Left colon (tissue), 2 donors: ENCODE measurements around the gene LRSAM1. TPM values are rescaled to one million over a fixed set of nuclear protein-coding genes. Genes with fewer than 3 reads are reported as not detected.
A peak's percentile ranks its signal among the peaks of the same experiment; 100 is the strongest.

ENCODE experiments used
- ATAC-seq: fragments of 200-7000 bp; cut with Tn5 transposase; one replicate; pipeline ENCODE4 v1.9.1; 2020; ENCODE audit warnings: mild to moderate bottlenecking, moderate library complexity
- DNase-seq, 2 donors: peaks; one replicate each; pipeline ENCODE4 v3.0.0-alpha.2; 2020
- intact Hi-C, 2 donors: fragments of 100-400 bp; cut with DNase I in 1 of 2; cut with micrococcal nuclease in 1 of 2; formaldehyde crosslinking; loops; one replicate each; pipeline versions ENCODE4 v1.11.2 to v1.14.0; 2022; cut with DNase I, micrococcal nuclease
- total RNA-seq, 2 donors: library from RNA; stranded (reverse); fragmentation: NEBNext Ultra II Directional; extraction: Animal tissue kit (Norgen Biotek cat#: 25700); gene quantifications; one replicate each; pipeline ENCODE4 v1.2.1, GENCODE V29; 2021
- donor health status: DM: no; HTN: no; CAD: no.
- donor health status: DM: yes; HTN: yes; CAD: no.

LRSAM1 gene
- total RNA-seq, 2 donors from 2014 or later, result 13.9 to 20.6 TPM

DNA sequence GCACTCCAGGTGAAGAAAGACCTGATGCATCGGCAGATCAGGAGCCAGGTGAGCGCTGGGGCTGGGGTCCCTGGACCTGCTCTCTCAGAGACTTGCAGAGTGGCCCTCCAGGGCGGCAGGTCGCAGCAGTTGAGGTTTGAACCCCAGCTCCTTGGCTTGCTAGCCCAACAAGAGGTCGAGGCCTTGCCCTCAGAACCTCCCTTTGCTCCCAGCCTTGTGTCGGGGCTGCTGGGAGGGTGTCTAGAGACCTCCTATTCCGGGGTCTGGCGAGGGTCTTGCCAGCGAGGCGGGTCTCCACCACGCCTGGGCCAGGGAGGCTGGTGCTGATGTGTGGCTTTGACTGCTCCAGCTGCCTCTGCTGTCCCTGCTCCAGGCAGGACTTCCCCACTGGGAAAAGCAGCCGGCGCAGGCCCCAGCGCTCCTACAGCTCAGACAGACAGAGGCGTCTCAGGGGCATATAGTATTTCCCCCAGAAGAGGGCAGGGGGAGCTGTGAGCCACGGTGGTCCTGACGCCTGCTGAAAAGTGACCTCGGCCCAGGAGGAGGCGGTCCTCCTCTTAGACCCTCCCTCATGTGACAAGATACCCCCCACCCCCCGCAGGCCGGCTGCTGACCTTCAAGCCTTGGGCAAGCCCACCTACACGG is 38.3 kb downstream of the LRSAM1 start:
- ATAC-seq (no peak), DNase-seq (no peak)
- intact Hi-C loops, result no loop called here

DNA sequence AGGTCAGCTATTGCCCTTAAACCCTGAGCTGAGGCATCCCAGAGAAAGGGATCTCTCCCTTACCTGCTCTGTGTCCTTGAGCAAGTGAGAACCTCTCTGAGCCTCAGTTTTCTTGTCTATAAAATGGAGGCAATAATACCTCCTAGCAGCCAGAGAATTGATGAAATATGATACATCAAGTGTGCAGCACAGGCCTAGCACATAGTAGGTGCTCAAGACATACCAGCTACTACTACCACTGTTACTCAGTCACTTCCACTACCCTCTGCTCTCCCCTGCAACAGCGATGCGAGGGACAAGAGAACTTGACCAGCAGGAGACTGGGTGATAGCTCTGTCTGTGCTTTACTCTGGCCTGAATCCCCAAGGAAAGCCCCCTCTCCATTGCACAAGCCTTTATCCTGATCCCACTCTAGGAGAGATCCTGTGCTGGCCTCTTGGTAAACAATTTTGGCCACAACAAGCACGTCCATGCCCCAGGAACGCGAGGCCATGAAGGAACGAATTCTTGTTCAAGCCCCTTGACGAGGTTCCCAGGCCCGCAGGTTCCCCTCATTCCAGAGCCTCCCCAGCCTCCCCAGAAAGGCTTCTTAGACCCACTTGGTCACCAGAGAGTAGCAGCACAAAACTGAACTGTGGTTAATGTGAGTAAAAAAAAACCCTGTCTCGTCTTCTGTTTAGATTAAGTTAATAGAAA is 39.4 kb downstream of the LRSAM1 start:
- DNase-seq, result no peak
- intact Hi-C loops, result no loop called here
- no peak for ATAC-seq

DNA sequence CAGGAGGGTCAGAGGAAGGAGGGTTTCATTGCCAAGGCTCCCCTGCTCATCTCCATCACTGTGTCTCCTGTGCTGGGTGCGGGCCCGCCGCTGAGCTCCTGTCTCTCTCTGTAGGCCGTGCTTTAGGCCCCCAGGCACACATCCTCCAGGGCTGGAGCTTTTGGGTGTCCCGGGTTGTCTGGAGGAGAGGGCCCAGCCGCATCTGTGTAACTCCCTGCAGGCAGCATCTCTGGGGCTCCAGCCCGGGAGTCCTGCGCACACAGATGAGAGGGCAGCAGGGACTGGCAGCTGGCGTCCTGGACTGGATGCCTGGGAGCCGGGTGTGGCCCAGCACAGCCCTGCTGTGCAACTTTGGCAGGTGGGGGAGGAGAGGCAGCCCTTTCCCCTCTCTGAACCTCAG is 40.2 kb downstream of the LRSAM1 start:
- no peak for DNase-seq
- intact Hi-C loops, result no loop called here
- ATAC-seq, result no peak

DNA sequence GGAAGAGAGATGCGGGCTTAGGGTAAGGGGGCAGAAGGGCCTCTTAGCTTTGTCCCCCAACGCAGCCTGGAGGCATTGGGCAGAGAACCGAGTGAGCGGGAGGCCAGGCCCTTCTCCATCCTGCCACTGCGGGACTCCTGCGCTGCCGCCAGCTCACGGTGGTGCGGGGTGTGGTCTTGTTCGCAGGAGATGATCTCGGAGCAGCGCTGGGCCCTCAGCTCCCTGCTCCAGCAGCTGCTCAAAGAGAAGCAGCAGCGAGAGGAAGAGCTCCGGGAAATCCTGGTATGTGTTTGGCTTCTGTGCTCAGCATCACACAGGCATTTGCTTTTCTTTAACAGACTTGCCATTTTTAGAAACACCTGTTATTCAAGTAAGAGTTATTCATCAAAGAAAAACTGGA is 41.3 kb downstream of the LRSAM1 start:
- no peak for DNase-seq
- intact Hi-C loops, result no loop called here
- no peak for ATAC-seq

DNA sequence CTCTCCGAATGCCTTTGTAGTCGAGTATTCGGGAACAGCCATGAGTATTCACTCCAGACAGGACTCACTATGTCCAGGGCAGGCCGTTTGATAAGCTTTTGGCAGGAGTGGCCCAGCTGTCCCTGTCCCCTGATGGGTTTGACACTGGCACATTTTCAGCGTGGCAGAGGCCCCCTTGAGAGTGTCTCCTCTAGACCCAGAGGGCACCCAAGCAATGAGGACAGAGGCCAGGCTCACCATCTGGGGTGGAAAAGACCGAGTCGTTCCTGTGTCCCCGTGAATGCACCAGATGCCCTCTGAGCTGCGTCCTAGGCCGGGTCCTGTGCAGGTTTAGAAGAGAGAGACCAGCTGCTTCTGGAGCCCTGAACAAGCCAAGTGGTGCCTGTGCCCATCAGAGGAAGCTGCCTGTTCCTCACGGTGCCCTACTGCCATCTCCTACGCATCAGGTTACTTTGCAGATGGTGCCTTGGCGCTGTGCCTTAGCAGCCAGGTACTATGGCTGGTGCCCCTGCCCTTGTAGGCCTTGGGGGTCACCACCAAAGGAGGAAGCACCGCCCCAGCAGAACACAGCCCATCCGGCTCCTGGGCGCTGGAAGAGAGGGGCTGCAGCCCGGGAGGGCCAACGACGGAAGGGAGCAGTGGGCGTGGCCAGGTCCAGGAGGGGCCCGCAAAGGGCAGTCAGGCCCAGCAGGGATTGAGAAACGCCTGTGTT is 42.4 kb downstream of the LRSAM1 start:
- peak in 1 of 2 donors; percentile 25 for DNase-seq

DNA sequence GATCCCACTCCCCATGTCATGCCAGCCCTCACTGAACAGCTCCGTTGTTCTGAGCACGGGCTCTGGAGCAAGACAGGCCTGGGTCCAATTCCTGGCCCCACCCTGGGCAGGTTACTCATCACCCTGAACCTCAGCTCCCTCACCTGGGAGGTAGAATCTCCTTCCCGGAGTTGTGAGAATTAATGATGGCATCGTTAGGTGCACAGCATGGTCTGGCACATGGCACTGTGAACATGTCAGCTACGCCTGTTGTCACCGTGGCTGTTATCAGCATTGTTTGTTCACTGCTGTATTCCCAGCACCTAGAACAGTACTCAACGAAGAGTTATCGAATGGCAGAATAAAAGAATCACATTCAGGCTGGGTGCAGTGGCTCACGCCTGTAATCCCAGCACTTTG is 43.0 kb downstream of the LRSAM1 start:
- ATAC-seq, result peak; percentile 23

More for the DNA sequence above, 42.4 kb downstream of the LRSAM1 start:
- no peak for ATAC-seq
- intact Hi-C loops, result no loop called here

DNA sequence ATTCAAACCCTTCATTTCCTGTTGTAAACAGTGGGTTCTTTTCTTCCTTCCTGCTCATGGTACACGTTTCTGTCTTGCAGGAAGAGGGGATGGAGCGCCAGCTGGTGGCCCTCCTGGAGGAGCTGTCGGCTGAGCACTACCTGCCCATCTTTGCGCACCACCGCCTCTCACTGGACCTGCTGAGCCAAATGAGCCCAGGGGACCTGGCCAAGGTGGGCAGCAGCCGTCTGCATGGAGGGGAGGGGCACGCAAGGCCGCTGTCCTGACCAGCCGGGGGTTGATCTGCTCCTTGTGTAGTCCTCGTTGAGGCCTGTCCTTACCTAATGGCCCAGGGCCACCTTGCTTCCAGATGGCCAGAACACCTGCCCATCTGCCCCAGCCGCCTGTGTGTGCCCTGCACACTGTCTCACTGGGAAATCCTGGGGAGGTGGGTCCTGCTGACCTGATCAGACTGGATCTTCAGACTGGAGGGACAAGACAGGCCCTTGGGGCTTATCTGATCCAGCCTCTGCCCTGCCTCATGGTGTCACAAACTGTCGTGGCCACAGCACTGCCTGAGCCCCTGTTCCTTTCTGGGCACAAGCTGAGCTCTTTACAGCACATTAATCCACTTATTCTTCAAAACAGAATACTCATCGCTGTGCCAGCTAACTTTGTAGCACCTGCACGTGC is 44.7 kb downstream of the LRSAM1 start:
- ATAC-seq, result peak; percentile 61
- intact Hi-C loops, result no loop called here
- no peak for DNase-seq

More for the DNA sequence above, 43.0 kb downstream of the LRSAM1 start:
- intact Hi-C loops, result no loop called here
- peak in 1 of 2 donors; percentile 28 for DNase-seq

DNA sequence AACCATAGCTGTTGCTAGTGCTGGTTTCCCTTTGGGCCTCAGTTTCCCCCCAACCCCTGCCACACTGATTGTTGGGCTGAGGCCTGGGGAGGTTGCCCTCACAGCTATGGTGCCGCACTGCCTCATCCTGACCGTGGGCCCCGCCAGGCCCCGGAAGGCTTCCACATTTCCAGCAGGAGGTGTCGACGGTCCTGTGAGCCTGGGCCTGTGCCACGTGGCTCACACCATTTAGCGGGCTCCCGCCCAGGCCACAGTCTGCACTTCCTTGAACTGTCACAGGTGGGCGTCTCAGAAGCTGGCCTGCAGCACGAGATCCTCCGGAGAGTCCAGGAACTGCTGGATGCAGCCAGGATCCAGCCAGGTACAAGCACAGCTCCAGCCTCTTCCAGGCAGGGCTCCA is 45.7 kb downstream of the LRSAM1 start:
- ATAC-seq (no peak), DNase-seq (no peak)
- intact Hi-C loops, result no loop called here

DNA sequence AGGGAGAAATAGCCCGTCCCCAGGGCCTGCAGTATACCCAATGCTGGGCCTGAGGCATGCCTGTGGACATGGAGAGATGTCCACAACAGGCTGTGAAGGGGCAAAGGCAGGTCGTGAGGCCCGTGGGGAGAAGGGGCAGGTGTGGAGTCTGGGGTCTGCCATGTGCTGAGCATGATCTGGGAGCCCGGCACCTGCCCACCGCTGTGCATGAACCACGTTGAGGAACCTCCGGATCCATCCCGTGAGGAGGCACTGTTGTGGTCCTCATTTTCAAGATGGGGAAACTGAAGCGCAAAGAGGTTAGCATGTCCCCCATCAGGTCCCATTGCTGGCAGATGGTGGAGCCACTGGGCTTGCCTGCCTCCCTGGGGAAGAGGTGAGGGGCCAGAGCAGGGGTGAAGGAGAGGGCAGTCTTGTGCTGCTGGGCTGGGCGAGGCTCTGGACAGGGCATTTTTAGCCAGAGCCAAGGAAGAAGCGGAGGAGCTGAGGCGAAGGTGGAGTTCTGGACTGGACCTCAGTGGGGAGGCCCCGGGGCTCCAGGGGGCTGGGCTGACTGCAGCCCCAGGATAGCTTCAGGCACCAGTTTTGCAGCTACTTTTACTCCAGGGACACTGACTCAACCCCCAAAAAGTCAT is 46.5 kb downstream of the LRSAM1 start:
- DNase-seq (no peak), ATAC-seq (no peak)
- intact Hi-C loops, result no loop called here

DNA sequence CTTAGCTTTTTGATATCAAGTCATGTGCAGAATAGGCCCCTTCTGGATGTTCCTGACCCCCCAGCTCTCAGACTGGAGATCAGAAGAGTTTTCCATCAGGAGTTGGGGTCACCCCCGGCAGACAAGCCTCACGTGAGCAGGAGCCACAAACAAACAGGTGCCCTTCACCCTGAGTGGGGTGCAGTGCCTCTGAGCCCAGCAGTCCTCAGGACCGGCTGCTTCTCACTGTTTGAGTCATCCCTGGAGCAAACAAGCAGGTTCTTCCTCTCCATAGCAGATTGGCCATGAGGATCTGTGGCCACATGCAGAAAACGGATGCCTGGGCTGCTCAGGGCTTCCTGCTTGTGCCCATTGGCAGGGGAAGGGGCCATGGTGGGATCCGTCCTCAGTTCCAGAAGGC is 47.0 kb downstream of the LRSAM1 start:
- DNase-seq (no peak), ATAC-seq (no peak)
- intact Hi-C loops, result no loop called here

DNA sequence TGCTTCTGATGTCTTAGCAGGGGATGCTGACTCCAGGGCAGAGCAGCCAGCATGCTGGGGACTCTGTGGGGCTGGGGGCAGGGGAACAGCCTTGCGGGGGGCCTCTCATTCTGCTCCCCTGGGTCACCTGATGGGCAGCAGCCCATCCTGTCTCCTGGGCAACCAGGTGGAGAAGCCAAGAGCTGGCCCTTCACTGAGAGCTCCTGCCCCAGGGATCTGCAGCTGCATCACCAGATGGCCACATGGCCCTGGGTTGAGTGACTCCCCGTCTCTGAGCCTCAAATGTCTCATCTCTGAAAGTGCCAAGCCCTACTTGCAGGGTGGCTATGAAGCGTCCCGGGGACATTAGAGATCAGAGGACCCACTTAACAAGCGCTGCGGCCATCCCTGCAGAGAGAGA is 49.1 kb downstream of the LRSAM1 start:
- no peak for ATAC-seq
- intact Hi-C loops, result loop anchor here (5.0 to 10.0 kb wide), 2 partner anchors 87 to 234 kb away; partner anchors contain the start of gene TOR2A (in 1 of the 2)
- DNase-seq, result no peak

DNA sequence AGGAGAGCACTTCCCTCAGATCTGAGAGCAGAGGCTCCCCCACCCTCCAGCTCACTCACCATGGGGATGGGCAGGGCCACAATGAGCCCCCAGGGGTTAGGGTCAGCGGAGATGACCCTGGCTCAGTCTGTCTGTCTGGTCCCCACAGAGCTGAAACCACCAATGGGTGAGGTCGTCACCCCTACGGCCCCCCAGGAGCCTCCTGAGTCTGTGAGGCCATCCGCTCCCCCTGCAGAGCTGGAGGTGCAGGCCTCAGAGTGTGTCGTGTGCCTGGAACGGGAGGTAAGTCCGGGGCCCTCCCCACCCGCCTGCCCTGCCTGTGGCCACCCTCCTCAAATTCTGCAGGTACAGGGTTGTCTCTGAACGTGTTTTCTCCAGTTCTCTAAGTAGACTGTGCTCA is 49.6 kb downstream of the LRSAM1 start:
- DNase-seq (no peak), ATAC-seq (no peak)
- intact Hi-C loops, result loop anchor here (5.0 to 10.0 kb wide), 2 partner anchors 86 to 234 kb away; partner anchors contain the start of gene TOR2A (in 1 of the 2)

DNA sequence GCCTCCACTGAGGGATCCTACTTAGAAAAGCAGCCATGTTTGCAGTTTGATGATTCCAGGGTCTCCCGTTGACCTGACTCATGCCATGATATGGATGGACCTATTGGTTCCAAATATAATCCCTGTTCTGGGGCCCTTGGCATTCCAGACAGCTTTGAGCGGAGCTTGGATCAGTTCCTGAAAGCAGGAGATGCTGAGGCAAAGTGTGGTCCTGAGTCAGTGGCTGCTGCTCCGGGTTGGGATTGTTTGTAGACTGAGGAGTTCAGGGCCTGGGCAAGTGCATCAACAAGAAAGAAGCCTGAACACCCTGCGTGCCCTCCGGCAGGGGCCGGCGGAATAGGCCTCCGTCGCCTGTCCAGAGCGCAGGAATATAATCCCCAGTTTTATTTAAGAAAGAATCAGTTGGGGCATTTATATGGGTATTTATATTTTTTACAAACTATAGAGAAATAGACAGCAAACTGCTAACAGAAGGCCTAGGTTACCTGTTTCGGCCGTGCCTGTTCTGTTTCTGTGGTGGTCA is 50.6 kb downstream of the LRSAM1 start:
- ATAC-seq, result no peak
- no peak for DNase-seq
- intact Hi-C loops, result loop anchor here (5.0 to 10.0 kb wide), 2 partner anchors 85 to 233 kb away; partner anchors contain the start of gene TOR2A (in 1 of the 2)

DNA sequence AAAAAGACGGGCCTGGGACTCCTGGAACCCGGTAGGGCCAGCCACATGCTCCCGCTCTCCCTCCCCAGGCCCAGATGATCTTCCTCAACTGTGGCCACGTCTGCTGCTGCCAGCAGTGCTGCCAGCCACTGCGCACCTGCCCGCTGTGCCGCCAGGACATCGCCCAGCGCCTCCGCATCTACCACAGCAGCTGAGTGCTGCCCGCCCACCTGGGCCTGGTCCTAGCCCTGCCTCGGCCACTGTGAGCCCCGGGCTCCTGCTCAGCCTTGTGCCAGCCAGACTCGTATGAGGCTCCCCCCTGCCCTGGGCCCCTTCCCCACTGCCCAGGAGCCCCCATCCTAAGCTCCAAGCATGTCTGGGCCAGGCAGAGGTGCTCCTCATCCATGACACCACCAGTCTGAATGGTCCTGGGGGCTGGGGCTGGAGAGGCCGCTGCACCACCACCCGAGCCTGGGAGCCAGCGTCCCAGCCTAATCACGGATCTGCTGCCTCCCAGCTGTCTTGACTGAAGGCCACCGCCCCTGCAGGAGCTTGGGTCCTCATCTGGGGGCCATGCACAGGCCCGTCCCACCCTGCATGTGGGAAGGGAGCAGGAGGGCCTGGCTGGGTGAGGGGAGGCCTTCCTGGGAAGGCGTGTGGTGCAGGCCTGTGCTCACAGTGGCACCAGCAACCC is 51.5 kb downstream of the LRSAM1 start:
- DNase-seq, result no peak
- intact Hi-C loops, result loop anchor here (5.0 to 10.0 kb wide), 2 partner anchors 84 to 232 kb away; partner anchors contain the start of gene TOR2A (in 1 of the 2)
- ATAC-seq, result no peak

DNA sequence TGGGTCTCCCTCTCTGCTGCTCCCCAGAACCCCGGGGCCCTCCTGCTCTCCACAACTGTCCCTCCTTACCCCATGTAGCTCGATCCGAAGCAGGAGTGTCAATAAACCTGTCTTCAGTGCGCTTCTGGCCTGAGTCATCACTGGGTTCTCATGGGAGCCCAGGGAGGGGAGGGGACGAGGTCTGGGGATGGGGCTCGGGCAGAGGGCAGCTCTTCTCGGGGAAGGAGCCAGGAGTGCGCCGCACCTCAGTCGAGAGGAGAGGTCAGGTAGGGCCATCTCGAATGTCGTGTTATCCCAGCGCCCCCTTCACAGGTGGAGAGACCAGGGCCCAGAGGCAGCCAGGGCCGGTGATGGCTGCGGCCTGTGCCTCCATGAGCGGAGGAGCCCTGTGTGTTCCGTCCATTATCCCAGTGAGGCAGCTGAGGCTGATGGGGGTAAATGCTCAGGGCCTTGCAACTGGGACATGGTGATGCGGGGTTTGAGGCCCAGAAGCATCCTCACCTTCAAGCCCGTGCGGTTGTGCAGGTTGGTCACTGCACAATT is 52.1 kb downstream of the LRSAM1 start:
- ATAC-seq, result peak; percentile 1
- intact Hi-C loops, result loop anchor here (5.0 to 10.0 kb wide), 2 partner anchors 84 to 231 kb away; partner anchors contain the start of gene TOR2A (in 1 of the 2)

DNA sequence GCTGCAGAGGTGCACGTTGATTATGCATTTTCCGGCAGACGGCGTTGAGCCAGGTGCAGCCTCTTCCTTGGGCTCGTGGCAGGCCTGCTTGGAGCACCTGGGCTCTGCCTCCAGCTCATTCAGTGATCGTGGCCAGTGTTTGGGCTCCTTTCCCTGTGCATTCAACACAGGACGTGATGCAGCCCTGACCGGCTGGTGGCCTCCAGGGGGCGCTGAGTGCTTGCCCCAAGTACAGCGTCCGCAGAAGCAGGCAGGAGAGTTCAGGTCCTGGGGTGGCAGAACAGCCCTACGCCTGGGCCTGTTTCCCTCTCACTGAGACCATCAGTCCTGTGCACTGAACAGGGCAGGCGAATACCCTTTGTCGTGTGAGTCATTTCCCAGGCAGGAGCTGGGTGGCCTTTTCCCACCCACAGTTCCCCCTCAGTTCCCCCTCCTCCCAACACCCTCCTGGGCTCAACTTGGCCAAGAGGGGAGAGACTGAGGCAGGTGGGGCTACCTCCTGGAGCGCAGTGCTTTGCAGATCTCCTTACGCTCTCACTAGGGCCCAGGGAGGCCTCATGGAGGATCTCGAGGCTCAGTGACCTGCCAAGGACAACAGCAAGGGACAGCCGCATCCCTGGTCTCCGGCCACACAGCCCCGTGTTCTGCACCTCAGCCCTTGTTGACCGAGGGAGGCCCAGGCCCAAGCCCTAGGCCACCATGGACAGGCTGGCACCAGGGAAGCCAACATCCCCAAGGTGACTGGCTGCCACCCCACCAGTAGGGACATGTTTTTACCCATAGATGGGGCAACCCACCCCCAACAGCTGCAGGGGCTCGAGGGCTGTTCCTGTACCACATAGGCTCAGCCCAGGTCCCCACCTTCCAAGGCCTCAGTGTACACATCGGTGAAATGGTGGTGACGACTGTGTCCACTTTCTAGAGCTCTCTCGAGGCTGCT is 52.9 kb downstream of the LRSAM1 start:
- ATAC-seq (peak; percentile 82), DNase-seq (peak; percentile 80 to 92)
- intact Hi-C loops, result loop anchor here (2.0 to 10.0 kb wide), 3 partner anchors 83 to 231 kb away; partner anchors contain the start of gene TOR2A (in 1 of the 2)

More for the DNA sequence above, 52.1 kb downstream of the LRSAM1 start:
- no peak for DNase-seq
